Karpas-422 (cell line): Measurements from ENCODE around the gene ZNF532. TPM values are rescaled to one million over a fixed set of nuclear protein-coding genes. Genes with fewer than 3 reads are reported as not detected.
"Not testable (repeated sequence)": the region's sequence is repeated elsewhere in the genome, so short reads cannot be mapped to it uniquely, and the experiment has no call there.

Experiments
- DNase-seq: peaks from one replicate; pipeline ENCODE4 v3.0.0-alpha.2; 2015
- H2AFZ ChIP-seq: fragments of 200-600 bp; sonication (generic); 2 replicates; pipeline ENCODE4 v1.6.1; 2014; ENCODE audit warnings: antibody characterized with exemption, low read length, mixed read lengths
- H3K27ac ChIP-seq: fragments of 200-600 bp; sonication (generic); 2 replicates; pipeline ENCODE4 v1.5.1; 2014; ENCODE audit warnings: mild to moderate bottlenecking, low read length, moderate library complexity
- H3K27me3 ChIP-seq: fragments of 200-600 bp; sonication (generic); 2 replicates; pipeline ENCODE4 v1.6.1; 2014; ENCODE audit warnings: low read length, mixed read lengths
- H3K36me3 ChIP-seq: fragments of 200-600 bp; sonication (generic); 2 replicates; pipeline ENCODE4 v1.6.1; 2014; ENCODE audit warnings: low read length, mixed read lengths; ENCODE audit not compliant: insufficient read depth
- H3K4me1 ChIP-seq: fragments of 200-600 bp; sonication (generic); 2 replicates; pipeline ENCODE4 v1.6.1; 2014; ENCODE audit warnings: mild to moderate bottlenecking, low read length, mixed read lengths
- H3K4me2 ChIP-seq: fragments of 200-600 bp; sonication (generic); 2 replicates; pipeline ENCODE4 v1.6.1; 2014; ENCODE audit warnings: low read length, low read depth, mild to moderate bottlenecking; ENCODE audit not compliant: poor library complexity, severe bottlenecking
- H3K4me3 ChIP-seq: fragments of 200-600 bp; sonication (generic); 2 replicates; pipeline ENCODE4 v1.5.1; 2014; ENCODE audit warnings: mild to moderate bottlenecking, antibody characterized with exemption, low read length, mixed read lengths
- H3K79me2 ChIP-seq: fragments of 200-600 bp; sonication (generic); 2 replicates; pipeline ENCODE4 v1.6.1; 2014; ENCODE audit warnings: mild to moderate bottlenecking, low read length, mixed read lengths
- H3K9ac ChIP-seq: fragments of 200-600 bp; sonication (generic); 2 replicates; pipeline ENCODE4 v1.6.0; 2014; ENCODE audit warnings: low read length
- H3K9me2 ChIP-seq: fragments of 200-600 bp; sonication (generic), shearing (Covaris generic); replicated peaks from 2 replicates; pipeline ENCODE4 v1.6.0; 2014; ENCODE audit warnings: mild to moderate bottlenecking, low read length, moderate library complexity; ENCODE audit not compliant: insufficient read depth
- H3K9me3 ChIP-seq: fragments of 300-700, 200-600 bp; sonication (generic); 2 replicates; pipeline ENCODE4 v1.6.1; 2014; ENCODE audit warnings: low read length, mixed read lengths
- H4K20me1 ChIP-seq: fragments of 200-600 bp; sonication (generic); 2 replicates; pipeline ENCODE4 v1.6.1; 2014; ENCODE audit warnings: mild to moderate bottlenecking, antibody characterized with exemption, low read length, low read depth; ENCODE audit not compliant: insufficient read depth
- total RNA-seq: library from RNA; depleted of rRNA; stranded (reverse); fragments of >200 nt; shearing (Covaris generic); gene quantifications from 2 replicates; pipeline ENCODE4 v1.2.3, GENCODE V29; 2014; ENCODE audit warnings: low replicate concordance; rRNA removed

The ZNF532 gene, protein sequence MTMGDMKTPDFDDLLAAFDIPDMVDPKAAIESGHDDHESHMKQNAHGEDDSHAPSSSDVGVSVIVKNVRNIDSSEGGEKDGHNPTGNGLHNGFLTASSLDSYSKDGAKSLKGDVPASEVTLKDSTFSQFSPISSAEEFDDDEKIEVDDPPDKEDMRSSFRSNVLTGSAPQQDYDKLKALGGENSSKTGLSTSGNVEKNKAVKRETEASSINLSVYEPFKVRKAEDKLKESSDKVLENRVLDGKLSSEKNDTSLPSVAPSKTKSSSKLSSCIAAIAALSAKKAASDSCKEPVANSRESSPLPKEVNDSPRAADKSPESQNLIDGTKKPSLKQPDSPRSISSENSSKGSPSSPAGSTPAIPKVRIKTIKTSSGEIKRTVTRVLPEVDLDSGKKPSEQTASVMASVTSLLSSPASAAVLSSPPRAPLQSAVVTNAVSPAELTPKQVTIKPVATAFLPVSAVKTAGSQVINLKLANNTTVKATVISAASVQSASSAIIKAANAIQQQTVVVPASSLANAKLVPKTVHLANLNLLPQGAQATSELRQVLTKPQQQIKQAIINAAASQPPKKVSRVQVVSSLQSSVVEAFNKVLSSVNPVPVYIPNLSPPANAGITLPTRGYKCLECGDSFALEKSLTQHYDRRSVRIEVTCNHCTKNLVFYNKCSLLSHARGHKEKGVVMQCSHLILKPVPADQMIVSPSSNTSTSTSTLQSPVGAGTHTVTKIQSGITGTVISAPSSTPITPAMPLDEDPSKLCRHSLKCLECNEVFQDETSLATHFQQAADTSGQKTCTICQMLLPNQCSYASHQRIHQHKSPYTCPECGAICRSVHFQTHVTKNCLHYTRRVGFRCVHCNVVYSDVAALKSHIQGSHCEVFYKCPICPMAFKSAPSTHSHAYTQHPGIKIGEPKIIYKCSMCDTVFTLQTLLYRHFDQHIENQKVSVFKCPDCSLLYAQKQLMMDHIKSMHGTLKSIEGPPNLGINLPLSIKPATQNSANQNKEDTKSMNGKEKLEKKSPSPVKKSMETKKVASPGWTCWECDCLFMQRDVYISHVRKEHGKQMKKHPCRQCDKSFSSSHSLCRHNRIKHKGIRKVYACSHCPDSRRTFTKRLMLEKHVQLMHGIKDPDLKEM (N-terminal part only)
- total RNA-seq, result 20.3 and 34.9 TPM in 2 replicates

GRCh38 chr18:58864146-58865032 lies at the start of gene ZNF532:
Gene ZNF532, plus strand, starts transcription at chr18:58864877. CDS start in a region left out here.
- DNase-seq, result peak; percentile 47
- H3K9ac ChIP-seq, result peak within 1 kb of the TSS; percentile 78
- no peaks in the 10 kb centered on the region for H3K27me3 ChIP-seq

DNA sequence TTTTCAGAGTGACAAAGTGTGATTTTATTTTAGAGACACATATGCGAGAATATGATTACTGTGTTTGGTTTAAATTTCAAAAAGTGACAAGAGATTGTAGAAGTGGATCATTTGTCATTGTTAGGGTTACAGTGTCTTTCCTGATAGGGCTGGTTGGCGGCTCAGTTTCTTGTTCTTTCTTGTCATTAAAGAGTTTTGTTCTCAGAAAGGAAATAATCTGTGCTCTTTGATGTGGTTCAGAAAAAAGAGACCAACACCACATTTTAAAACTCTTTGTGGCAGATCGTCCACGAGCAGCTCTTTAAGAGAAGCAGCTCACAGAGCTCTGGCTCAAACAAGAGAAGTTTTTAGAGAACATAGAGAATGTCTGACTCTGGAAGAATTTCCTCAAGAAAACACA lies 45.6 kb upstream of the ZNF532 start:
- Histone ChIP-seq H3K4me3 (no peak overlapping the region), H3K27me3 (no peaks in the 10 kb centered on the region), H3K4me1 (no peaks in the 10 kb centered on the region), H2AFZ (no peak overlapping the region), H3K79me2 (no peaks in the 10 kb centered on the region), H3K9ac (no peak overlapping the region), H3K4me2 (no peak overlapping the region), H4K20me1 (no peaks in the 10 kb centered on the region), H3K27ac (no peak overlapping the region), H3K36me3 (no peaks in the 10 kb centered on the region), H3K9me2 (no peaks in the 10 kb centered on the region), H3K9me3 (no peaks in the 10 kb centered on the region)
- no peak for DNase-seq

More at GRCh38 chr18:58864146-58865032, at the start of gene ZNF532:
- no peaks in the 10 kb centered on the region for H3K9me3 ChIP-seq
- no peak within 1 kb of the TSS for H2AFZ ChIP-seq
- H4K20me1 ChIP-seq, result no peaks in the 10 kb centered on the region
- H3K79me2 ChIP-seq, result peaks cover 5% of the 10 kb centered on the region; the same call in 1 of the 2 replicates
- H3K9me2 ChIP-seq, result no peaks in the 10 kb centered on the region
- peaks cover 23% of the 10 kb centered on the region for H3K4me1 ChIP-seq
- H3K4me3 ChIP-seq, result peak within 1 kb of the TSS; percentile 63
- H3K36me3 ChIP-seq, result peaks cover 25% of the 10 kb centered on the region
- peak within 1 kb of the TSS; percentile 63 for H3K4me2 ChIP-seq
- peak within 1 kb of the TSS; percentile 59 for H3K27ac ChIP-seq

DNA sequence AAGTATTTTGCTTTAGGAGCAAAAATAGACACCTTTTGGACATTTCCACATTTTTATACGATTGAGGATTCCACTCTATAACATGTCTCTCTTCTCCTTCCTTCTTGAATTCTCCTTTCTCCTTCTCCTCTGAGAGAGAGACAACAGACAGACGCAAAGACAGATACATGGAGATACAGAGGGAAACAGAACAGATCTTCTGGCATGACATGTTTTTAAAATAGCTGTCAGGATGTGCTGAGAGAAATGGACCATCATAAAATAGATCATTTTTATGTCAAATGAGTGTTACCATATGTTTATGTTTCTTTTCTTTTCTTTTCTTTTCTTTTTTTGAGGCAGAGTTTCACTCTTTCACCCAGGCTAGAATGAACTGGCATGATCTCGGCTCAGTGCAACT lies 44.4 kb upstream of the ZNF532 start:
- H3K27me3 ChIP-seq, result no peaks in the 10 kb centered on the region

DNA sequence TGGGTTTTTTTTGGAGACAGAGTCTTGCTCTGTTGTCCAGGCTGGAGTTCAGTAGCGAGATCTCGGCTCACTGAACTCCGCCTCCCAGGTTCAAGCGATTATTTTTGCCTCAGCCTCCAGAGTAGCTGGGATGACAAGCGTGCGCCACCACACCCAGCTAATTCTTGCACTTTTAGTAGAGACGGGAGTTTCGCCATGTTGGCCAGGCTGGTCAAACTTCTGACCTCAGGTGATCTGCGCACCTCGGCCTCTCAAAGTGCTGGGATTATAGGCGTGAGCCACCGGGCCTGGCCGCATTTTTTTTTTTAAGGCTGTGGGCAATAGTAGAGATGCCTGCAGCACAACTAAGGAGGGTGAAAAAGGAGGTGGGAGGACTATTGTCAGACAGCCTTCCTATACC lies 41.7 kb upstream of the ZNF532 start:
- H2AFZ ChIP-seq, result no peak overlapping the region
- no peaks in the 10 kb centered on the region for H4K20me1 ChIP-seq
- H3K9me3 ChIP-seq, result no peaks in the 10 kb centered on the region
- H3K36me3 ChIP-seq, result no peaks in the 10 kb centered on the region
- H3K4me1 ChIP-seq, result no peaks in the 10 kb centered on the region
- H3K4me3 ChIP-seq, result no peak overlapping the region
- no peak overlapping the region for H3K27ac ChIP-seq
- DNase-seq, result no peak
- H3K27me3 ChIP-seq, result no peaks in the 10 kb centered on the region
- H3K4me2 ChIP-seq, result no peak overlapping the region
- H3K79me2 ChIP-seq, result no peaks in the 10 kb centered on the region
- no peaks in the 10 kb centered on the region for H3K9me2 ChIP-seq
- H3K9ac ChIP-seq, result no peak overlapping the region

More for the DNA sequence above, 44.4 kb upstream of the ZNF532 start:
- Histone ChIP-seq H3K27ac (no peak overlapping the region), H3K4me2 (no peak overlapping the region), H3K4me3 (no peak overlapping the region), H3K9ac (no peak overlapping the region), H3K36me3 (no peaks in the 10 kb centered on the region), H4K20me1 (no peaks in the 10 kb centered on the region), H3K9me2 (no peaks in the 10 kb centered on the region), H3K9me3 (no peaks in the 10 kb centered on the region), H3K4me1 (no peaks in the 10 kb centered on the region), H2AFZ (no peak overlapping the region), H3K79me2 (no peaks in the 10 kb centered on the region)
- DNase-seq, result no peak

- Histone ChIP-seq H3K9me3 (no peaks in the 10 kb centered on the region), H3K9me2 (no peaks in the 10 kb centered on the region), H3K36me3 (no peaks in the 10 kb centered on the region), H3K9ac (no peak overlapping the region), H4K20me1 (no peaks in the 10 kb centered on the region), H3K4me1 (no peaks in the 10 kb centered on the region), H3K4me3 (no peak overlapping the region), H3K27ac (no peak overlapping the region), H3K79me2 (no peaks in the 10 kb centered on the region), H2AFZ (no peak overlapping the region), H3K27me3 (no peaks in the 10 kb centered on the region), H3K4me2 (no peak overlapping the region)
- no peak for DNase-seq
These were observed 41.3 kb upstream of the ZNF532 start for GRCh38 chr18:58823412-58823811.

- not testable (repeated sequence) for H3K4me2 ChIP-seq, H3K9ac ChIP-seq, H3K36me3 ChIP-seq, DNase-seq, H3K9me2 ChIP-seq, H3K79me2 ChIP-seq, H3K27ac ChIP-seq, H3K4me1 ChIP-seq, H2AFZ ChIP-seq, H3K4me3 ChIP-seq, H3K27me3 ChIP-seq, H4K20me1 ChIP-seq, H3K9me3 ChIP-seq
These were observed 37.8 kb upstream of the ZNF532 start for GRCh38 chr18:58826926-58827325.

- Histone ChIP-seq H2AFZ (no peak overlapping the region), H3K4me3 (no peak overlapping the region), H4K20me1 (no peaks in the 10 kb centered on the region), H3K79me2 (no peaks in the 10 kb centered on the region), H3K9ac (no peak overlapping the region), H3K36me3 (no peaks in the 10 kb centered on the region), H3K9me2 (no peaks in the 10 kb centered on the region), H3K9me3 (no peaks in the 10 kb centered on the region), H3K27ac (no peak overlapping the region), H3K4me1 (no peaks in the 10 kb centered on the region), H3K4me2 (no peak overlapping the region), H3K27me3 (no peaks in the 10 kb centered on the region)
- no peak for DNase-seq
These were observed 37.2 kb upstream of the ZNF532 start for GRCh38 chr18:58827428-58827827.
